B cell (primary cell): Measurements from ENCODE around the gene MYO16. TPM values are rescaled to one million over a fixed set of nuclear protein-coding genes. Genes with fewer than 3 reads are reported as not detected.

ENCODE experiments used
- ATAC-seq: fragments of 200-7000 bp; cut with Tn5 transposase; one replicate; pipeline ENCODE4 v1.10.0; 2021; ENCODE audit warnings: low read depth, mild to moderate bottlenecking, moderate number of reproducible peaks, moderate library complexity
- CTCF ChIA-PET: fragments of 350-600 bp; sonication (Branson Sonifier 250); formaldehyde crosslinking; loops from one replicate; lab custom pipeline; 2021; ENCODE audit warnings: antibody characterized with exemption, inconsistent platforms; lab: Charles Lee
- POLR2A ChIA-PET: fragments of 350-600 bp; sonication (Branson Sonifier 250); formaldehyde crosslinking; loops from one replicate; lab custom pipeline; 2021; ENCODE audit warnings: antibody characterized with exemption; lab: Charles Lee
- DNase-seq: peaks from one replicate; pipeline ENCODE4 v3.0.0; 2013
- H2AFZ ChIP-seq: 2 replicates; pipeline ENCODE4 v1.6.1; 2012; ENCODE audit warnings: mild to moderate bottlenecking, low read depth, low read length; ENCODE audit not compliant: insufficient read depth, poor library complexity, severe bottlenecking
- H3K27ac ChIP-seq, 2 donors: 1 replicate in 1 of 2; 2 replicates in 1 of 2; pipeline ENCODE4 v1.5.1; 2012 to 2013; ENCODE audit warnings: low read length in 2 of 2, mild to moderate bottlenecking in 2 of 2, moderate library complexity in 1 of 2
- H3K27me3 ChIP-seq, 4 experiments: fragments of 200-600 bp in 1 of 4; sonication (generic) in 1 of 4; replicated peaks in 1 of 4; 1 replicate in 2 of 4; 2 replicates in 2 of 4; pipeline versions ENCODE4 v1.6.1 to v1.7.0; 2013 to 2016; ENCODE audit warnings: low read length in 3 of 4, mild to moderate bottlenecking in 2 of 4, mixed read lengths in 1 of 4, moderate library complexity in 1 of 4; ENCODE audit not compliant: insufficient read depth in 4 of 4, control insufficient read depth in 3 of 4; ENCODE audit errors: control extremely low read depth in 1 of 4
- H3K36me3 ChIP-seq, 2 experiments: replicated peaks in 1 of 2; 1 replicate in 1 of 2; 2 replicates in 1 of 2; pipeline versions ENCODE4 v1.6.1 to v1.7.1; 2013; ENCODE audit warnings: low read length in 1 of 2; ENCODE audit not compliant: insufficient read depth in 2 of 2, control insufficient read depth in 1 of 2; ENCODE audit errors: control extremely low read depth in 1 of 2, extremely low read depth in 1 of 2
- H3K4me1 ChIP-seq, 2 donors: fragments of 200-600 bp in 1 of 2; sonication (generic) in 1 of 2; 1 replicate in 1 of 2; 2 replicates in 1 of 2; pipeline versions ENCODE4 v1.5.1 to v1.6.1; 2013 to 2017; ENCODE audit warnings: low read length in 2 of 2; ENCODE audit not compliant: control insufficient read depth in 2 of 2, insufficient read depth in 2 of 2
- H3K4me2 ChIP-seq: replicated peaks from 2 replicates; pipeline ENCODE3; 2012; ENCODE audit warnings: mild to moderate bottlenecking, low read depth, low read length; ENCODE audit not compliant: poor library complexity, severe bottlenecking
- H3K4me3 ChIP-seq, 5 experiments: fragments of 200-600 bp in 1 of 5; sonication (generic) in 1 of 5; 1 replicate in 3 of 5; 2 replicates in 2 of 5; pipeline versions ENCODE4 v1.5.1 to v1.7.0; 2011 to 2016; ENCODE audit warnings: low read length in 4 of 5, mild to moderate bottlenecking in 4 of 5, low read depth in 2 of 5, control low read depth in 1 of 5, moderate library complexity in 1 of 5; ENCODE audit not compliant: insufficient read depth in 1 of 5; ENCODE audit errors: control extremely low read depth in 1 of 5, extremely low read depth in 1 of 5
- H3K79me2 ChIP-seq: fragments of 200-600 bp; sonication (generic); one replicate; pipeline ENCODE4 v1.6.0; 2016; ENCODE audit warnings: low read length; ENCODE audit not compliant: control insufficient read depth, insufficient read depth
- H3K9ac ChIP-seq: fragments of 200-600 bp; sonication (generic); 2 replicates; pipeline ENCODE4 v1.6.1; 2017; ENCODE audit warnings: mild to moderate bottlenecking, low read length, moderate library complexity
- H3K9me3 ChIP-seq, 3 donors: one replicate each; pipeline versions ENCODE4 v1.6.1 to v1.7.1; 2013; ENCODE audit warnings: low read length in 2 of 3; ENCODE audit not compliant: control insufficient read depth in 2 of 3, insufficient read depth in 1 of 3; ENCODE audit errors: control extremely low read depth in 1 of 3
- H4K20me1 ChIP-seq: 2 replicates; pipeline ENCODE4 v1.6.0; 2012; ENCODE audit warnings: mild to moderate bottlenecking, low read length; ENCODE audit not compliant: insufficient read depth, control insufficient read depth, poor library complexity, severe bottlenecking
- H3K27ac Mint-ChIP-seq: one replicate; pipeline ENCODE4 v1.8.0; 2021; ENCODE audit warnings: mixed read lengths
- H3K27me3 Mint-ChIP-seq: one replicate; pipeline ENCODE4 v1.8.0; 2021; ENCODE audit warnings: mixed read lengths
- H3K4me1 Mint-ChIP-seq: one replicate; pipeline ENCODE4 v1.8.0; 2021; ENCODE audit warnings: mixed read lengths
- H3K4me3 Mint-ChIP-seq: one replicate; pipeline ENCODE4 v1.8.0; 2021; ENCODE audit warnings: mixed read lengths
- H3K9me3 Mint-ChIP-seq: one replicate; pipeline ENCODE4 v1.8.0; 2022; ENCODE audit warnings: mixed read lengths; ENCODE audit not compliant: insufficient read depth
- EZH2 ChIP-seq: IDR thresholded peaks from 2 replicates; pipeline ENCODE4 v1.6.1; 2012; ENCODE audit warnings: borderline replicate concordance, low read depth, mild to moderate bottlenecking, moderate library complexity, low read length; ENCODE audit not compliant: insufficient read depth, poor library complexity, severe bottlenecking
- WGBS: methylation state at CpG from one replicate; pipeline ENCODE4 v1.1.5; 2013; ENCODE audit warnings: missing lambda C conversion rate; ENCODE audit not compliant: insufficient coverage; 5-methylcytosine and 5-hydroxymethylcytosine counted together
- intact Hi-C: fragments of 100-400 bp; cut with micrococcal nuclease; formaldehyde crosslinking; loops from one replicate; pipeline ENCODE4 v1.10.0; 2022
- polyA plus RNA-seq: library from polyadenylated mRNA; depleted of rRNA; stranded (reverse); fragments of >200 nt; gene quantifications from 2 replicates; pipeline ENCODE4 v1.2.3, GENCODE V29; 2012
- total RNA-seq, 2 donors: library from RNA; stranded (reverse); fragments of 120-200 nt in 1 of 2; gene quantifications; 1 replicate in 1 of 2; 2 replicates in 1 of 2; pipeline versions ENCODE4 v1.2.3 to v1.2.4, GENCODE V29; 2013 to 2022
- TF ChIP-seq, protein P1 (sequence below): fragments of 200-600 bp; IDR thresholded peaks from one replicate; pipeline ENCODE4 v1.8.0; 2022; ENCODE audit warnings: antibody characterized with exemption, mild to moderate bottlenecking

MYO16 gene
- total and polyA plus RNA-seq, 2 donors (not counting 1 experiment from before 2014, with no cell fraction given) = not detected

DNA sequence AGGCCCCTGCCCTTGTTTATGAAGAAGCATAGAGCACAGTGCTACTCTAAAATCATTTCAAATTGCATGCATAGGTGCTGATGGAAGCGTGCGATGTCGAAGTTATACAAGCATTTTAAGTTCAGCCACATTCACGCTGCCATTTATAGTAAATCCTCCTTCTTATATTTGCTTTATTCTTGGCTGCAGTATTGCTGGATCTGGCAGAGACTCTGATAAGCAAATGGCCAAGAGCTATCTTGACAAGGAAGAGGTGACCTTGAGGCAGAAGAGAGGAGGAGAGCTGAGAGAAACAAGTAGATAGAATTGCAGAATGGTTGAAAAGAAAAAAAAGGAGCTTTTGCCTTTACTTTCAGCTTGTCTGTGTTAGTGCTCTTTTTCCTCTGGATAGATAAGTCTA lies 18.9 kb upstream of the MYO16 start:
- ChIA-PET POLR2A (no interaction called here), CTCF (no interaction called here)
- H2AFZ ChIP-seq = no peak overlapping the region
- WGBS = 90% methylated on average over 2 of the region's 4 CpGs
- no peaks in the 10 kb centered on the region for H3K27me3 Mint-ChIP-seq
- no peaks in the 10 kb centered on the region for H3K79me2 ChIP-seq
- H3K4me3 ChIP-seq = no peak overlapping the region
- no peak overlapping the region for H3K4me3 Mint-ChIP-seq
- no peak overlapping the region for H3K4me2 ChIP-seq
- no peak overlapping the region for H3K27ac ChIP-seq
- H3K27ac Mint-ChIP-seq = no peak overlapping the region
- intact Hi-C loops = no loop called here
- no peaks in the 10 kb centered on the region for H3K36me3 ChIP-seq
- H3K9me3 Mint-ChIP-seq = peaks cover 6% of the 10 kb centered on the region
- no peak for DNase-seq
- H3K27me3 ChIP-seq = no peaks in the 10 kb centered on the region
- TF ChIP-seq EZH2 = no peak
- TF ChIP-seq, protein P1, sequence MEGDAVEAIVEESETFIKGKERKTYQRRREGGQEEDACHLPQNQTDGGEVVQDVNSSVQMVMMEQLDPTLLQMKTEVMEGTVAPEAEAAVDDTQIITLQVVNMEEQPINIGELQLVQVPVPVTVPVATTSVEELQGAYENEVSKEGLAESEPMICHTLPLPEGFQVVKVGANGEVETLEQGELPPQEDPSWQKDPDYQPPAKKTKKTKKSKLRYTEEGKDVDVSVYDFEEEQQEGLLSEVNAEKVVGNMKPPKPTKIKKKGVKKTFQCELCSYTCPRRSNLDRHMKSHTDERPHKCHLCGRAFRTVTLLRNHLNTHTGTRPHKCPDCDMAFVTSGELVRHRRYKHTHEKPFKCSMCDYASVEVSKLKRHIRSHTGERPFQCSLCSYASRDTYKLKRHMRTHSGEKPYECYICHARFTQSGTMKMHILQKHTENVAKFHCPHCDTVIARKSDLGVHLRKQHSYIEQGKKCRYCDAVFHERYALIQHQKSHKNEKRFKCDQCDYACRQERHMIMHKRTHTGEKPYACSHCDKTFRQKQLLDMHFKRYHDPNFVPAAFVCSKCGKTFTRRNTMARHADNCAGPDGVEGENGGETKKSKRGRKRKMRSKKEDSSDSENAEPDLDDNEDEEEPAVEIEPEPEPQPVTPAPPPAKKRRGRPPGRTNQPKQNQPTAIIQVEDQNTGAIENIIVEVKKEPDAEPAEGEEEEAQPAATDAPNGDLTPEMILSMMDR = no peak
- H3K4me1 Mint-ChIP-seq = no peaks in the 10 kb centered on the region
- H4K20me1 ChIP-seq = no peaks in the 10 kb centered on the region
- no peaks in the 10 kb centered on the region for H3K4me1 ChIP-seq
- H3K9ac ChIP-seq = no peak overlapping the region
- peaks cover 1 to 11% (median 11%) of the 10 kb centered on the region in 3 donors for H3K9me3 ChIP-seq
- no peak for ATAC-seq

DNA sequence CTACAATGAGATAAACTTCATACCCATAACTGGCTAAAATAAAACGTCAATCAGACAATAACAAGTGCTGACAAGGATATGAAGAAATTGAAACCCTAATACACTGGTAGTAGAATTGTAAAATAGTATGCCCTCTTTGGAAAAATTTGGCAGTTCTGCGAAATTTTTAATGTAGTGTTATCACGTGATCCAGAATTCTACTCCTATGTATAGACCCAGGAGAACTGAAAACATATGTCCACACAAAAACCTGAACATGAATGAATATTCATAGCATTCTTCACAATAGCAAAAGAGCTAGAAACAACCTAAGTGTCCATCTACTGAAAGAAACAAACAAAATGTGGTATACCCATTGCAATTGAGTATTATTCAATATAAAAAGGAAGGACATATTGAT lies 14.2 kb upstream of the MYO16 start:
- H3K4me3 Mint-ChIP-seq = no peak overlapping the region
- H3K27ac Mint-ChIP-seq = no peak overlapping the region
- H3K9me3 Mint-ChIP-seq = no peaks in the 10 kb centered on the region
- Histone ChIP-seq H3K4me1 (no peaks in the 10 kb centered on the region), H3K27me3 (no peaks in the 10 kb centered on the region), H4K20me1 (no peaks in the 10 kb centered on the region), H3K27ac (no peak overlapping the region), H3K9ac (no peak overlapping the region), H3K36me3 (no peaks in the 10 kb centered on the region), H3K4me3 (no peak overlapping the region), H3K9me3 (no peaks in the 10 kb centered on the region), H2AFZ (no peak overlapping the region), H3K79me2 (no peaks in the 10 kb centered on the region), H3K4me2 (no peak overlapping the region)
- TF ChIP-seq EZH2 = no peak
- TF ChIP-seq, protein P1 = no peak
- ATAC-seq = no peak
- ChIA-PET CTCF (no interaction called here), POLR2A (no interaction called here)
- H3K4me1 Mint-ChIP-seq = no peaks in the 10 kb centered on the region
- no CpG with 5 or more reads among the region's 3 CpGs for WGBS
- no peak for DNase-seq
- no peaks in the 10 kb centered on the region for H3K27me3 Mint-ChIP-seq
- intact Hi-C loops = no loop called here
